SK-N-MC (cell line): ENCODE results near the gene CHMP4B.

Source experiments
- DNase-seq: peaks from one replicate; pipeline ENCODE4 v3.0.0-alpha.2; 2011; ENCODE audit warnings: low read depth, low spot score
- H3K27ac ChIP-seq: fragments of 200-600 bp; sonication (generic); 2 replicates; pipeline ENCODE4 v1.5.1; 2016; ENCODE audit warnings: mixed run types
- H3K36me3 ChIP-seq: fragments of 200-600 bp; sonication (generic); 2 replicates; pipeline ENCODE4 v1.6.1; 2017; ENCODE audit warnings: antibody characterized with exemption, low read length, mixed read lengths; ENCODE audit not compliant: insufficient read depth
- H3K4me3 ChIP-seq: fragments of 200-600 bp; sonication (generic); 2 replicates; pipeline ENCODE4 v1.5.1; 2016
- H3K9ac ChIP-seq: fragments of 200-600 bp; sonication (generic); 2 replicates; pipeline ENCODE4 v1.8.0; 2017; ENCODE audit warnings: mixed run types, mixed read lengths; ENCODE audit not compliant: insufficient read length
- H3K9me3 ChIP-seq: fragments of 200-600 bp; sonication (generic); 2 replicates; pipeline ENCODE4 v1.6.1; 2017; ENCODE audit warnings: low read depth, mild to moderate bottlenecking, antibody characterized with exemption, low read length, moderate library complexity, mixed read lengths
- EZH2 ChIP-seq: fragments of 200-600 bp; sonication (generic); IDR thresholded peaks from one replicate; pipeline ENCODE4 v1.6.1; 2017; ENCODE audit warnings: antibody characterized with exemption
- FOXP2 ChIP-seq: optimal IDR thresholded peaks from 2 replicates; pipeline ENCODE3; 2011; ENCODE audit warnings: mild to moderate bottlenecking, moderate library complexity; ENCODE audit not compliant: insufficient read depth; ENCODE audit errors: extremely low read length, control extremely low read depth
- POLR2AphosphoS5 ChIP-seq: IDR thresholded peaks from 2 replicates; pipeline ENCODE4 v1.6.1; 2012; ENCODE audit warnings: mild to moderate bottlenecking, low read depth, low read length, borderline replicate concordance

The CHMP4B gene

DNA sequence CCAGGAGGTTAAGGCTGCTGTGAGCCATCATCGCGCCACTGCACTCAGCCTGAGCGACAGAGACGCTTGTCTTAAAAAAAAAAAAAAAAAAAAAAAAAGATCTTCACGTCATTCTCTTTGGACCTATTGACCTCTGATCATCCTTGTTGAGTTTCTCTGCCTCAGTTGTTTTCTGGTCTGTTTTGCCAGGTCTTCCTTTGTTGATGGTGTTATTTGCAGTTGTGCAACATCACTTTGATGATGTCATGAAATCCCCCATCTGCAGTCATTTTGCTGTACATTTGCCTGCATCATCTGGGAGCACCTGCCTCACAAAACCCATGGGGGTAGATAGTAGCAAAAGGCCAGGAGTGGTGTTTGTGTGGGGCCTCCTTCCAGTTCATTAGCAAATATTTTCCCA, 39.2 kb upstream of the CHMP4B start:
- Histone ChIP-seq H3K4me3 (no peak overlapping the region), H3K9ac (no peak overlapping the region), H3K9me3 (no peaks in the 10 kb centered on the region), H3K27ac (no peak overlapping the region), H3K36me3 (no peaks in the 10 kb centered on the region)
- TF ChIP-seq FOXP2 (no peak), POLR2AphosphoS5 (no peak), EZH2 (no peak)
- DNase-seq = no peak

GRCh38 chr20:33772439-33772838, 38.7 kb upstream of the CHMP4B start:
- Histone ChIP-seq H3K36me3 (no peaks in the 10 kb centered on the region), H3K9me3 (no peaks in the 10 kb centered on the region), H3K27ac (no peak overlapping the region), H3K4me3 (no peak overlapping the region), H3K9ac (no peak overlapping the region)
- no peak for DNase-seq
- TF ChIP-seq FOXP2 (no peak), POLR2AphosphoS5 (no peak), EZH2 (no peak)

DNA sequence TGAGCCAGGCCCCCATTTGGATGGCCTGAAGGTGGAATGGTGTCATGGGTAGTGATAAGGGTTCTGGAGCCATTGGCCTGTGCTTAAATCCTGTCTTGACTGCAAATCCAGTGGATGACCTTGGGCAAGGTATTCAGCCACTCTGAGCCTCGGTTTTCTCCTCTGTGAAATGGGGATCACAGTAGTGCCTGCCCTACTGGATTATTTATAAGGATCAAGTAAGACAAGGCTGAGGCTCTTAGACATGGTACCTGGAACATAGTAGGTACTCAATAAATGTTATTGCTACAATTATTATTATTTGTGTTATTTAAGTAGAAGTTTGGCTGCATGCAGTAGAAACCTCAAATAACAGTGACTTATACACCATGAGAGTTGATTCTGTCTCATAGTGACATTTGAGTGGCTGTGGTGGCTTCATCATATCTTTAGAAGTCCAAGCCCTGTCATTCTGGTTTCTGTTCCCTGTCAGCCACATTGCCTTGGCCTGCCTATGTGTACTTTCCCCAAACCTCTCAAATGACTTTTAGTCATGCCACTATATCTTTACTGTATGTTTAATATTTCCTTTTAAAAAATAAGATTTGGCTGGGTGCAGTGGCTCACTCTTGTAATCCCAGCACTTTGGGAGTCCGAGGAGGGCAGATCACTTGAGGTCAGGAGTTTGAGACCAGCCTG, 37.6 kb upstream of the CHMP4B start:
- H3K27ac ChIP-seq = no peak overlapping the region

GRCh38 chr20:33777816-33778215, 33.3 kb upstream of the CHMP4B start:
- H3K9ac ChIP-seq = no peak overlapping the region
- no peak overlapping the region for H3K4me3 ChIP-seq
- no peaks in the 10 kb centered on the region for H3K36me3 ChIP-seq
- DNase-seq = no peak
- H3K27ac ChIP-seq = no peak overlapping the region
- TF ChIP-seq FOXP2 (no peak), EZH2 (no peak), POLR2AphosphoS5 (no peak)
- H3K9me3 ChIP-seq = no peaks in the 10 kb centered on the region

More for the DNA sequence above, 37.6 kb upstream of the CHMP4B start:
- Histone ChIP-seq H3K9ac (no peak overlapping the region), H3K4me3 (no peak overlapping the region), H3K9me3 (no peaks in the 10 kb centered on the region), H3K36me3 (no peaks in the 10 kb centered on the region)
- DNase-seq = no peak
- TF ChIP-seq POLR2AphosphoS5 (no peak), FOXP2 (no peak), EZH2 (no peak)

- DNase-seq = no peak
- H3K27ac ChIP-seq = no peak overlapping the region
- H3K36me3 ChIP-seq = no peaks in the 10 kb centered on the region
- no peak overlapping the region for H3K4me3 ChIP-seq
- no peak overlapping the region for H3K9ac ChIP-seq
- H3K9me3 ChIP-seq = no peaks in the 10 kb centered on the region
- TF ChIP-seq FOXP2 = no peak
- TF ChIP-seq POLR2AphosphoS5 = no peak
- no peak for TF ChIP-seq EZH2
These were observed 30.0 kb upstream of the CHMP4B start for GRCh38 chr20:33781133-33781532.

DNA sequence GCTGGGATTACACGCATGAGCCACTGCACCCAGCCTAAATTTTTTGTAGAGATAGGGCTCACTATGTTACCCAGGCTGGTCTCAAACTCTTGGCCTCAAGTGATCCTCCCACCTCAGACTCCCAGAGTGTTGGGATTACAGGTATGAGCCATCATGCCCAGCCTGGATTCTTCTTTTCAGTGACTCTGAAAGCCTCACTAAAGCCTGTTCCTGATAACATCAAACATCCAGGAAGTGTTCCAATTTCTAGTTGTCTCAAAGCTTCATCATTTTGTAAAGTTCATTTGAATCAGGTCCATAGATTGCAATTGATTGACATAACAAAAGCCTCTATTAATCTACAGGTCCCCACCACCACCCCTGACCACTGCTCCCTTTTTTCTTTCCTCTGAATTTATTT, 29.2 kb upstream of the CHMP4B start:
- no peak overlapping the region for H3K9ac ChIP-seq
- TF ChIP-seq POLR2AphosphoS5 = no peak
- TF ChIP-seq EZH2 = no peak
- no peak for TF ChIP-seq FOXP2
- DNase-seq = no peak
- no peak overlapping the region for H3K4me3 ChIP-seq
- H3K27ac ChIP-seq = no peak overlapping the region
- no peaks in the 10 kb centered on the region for H3K9me3 ChIP-seq
- H3K36me3 ChIP-seq = no peaks in the 10 kb centered on the region

GRCh38 chr20:33783256-33783655, 27.9 kb upstream of the CHMP4B start:
- no peak for TF ChIP-seq EZH2
- no peak for TF ChIP-seq FOXP2
- TF ChIP-seq POLR2AphosphoS5 = no peak
- no peak overlapping the region for H3K9ac ChIP-seq
- no peak for DNase-seq
- no peaks in the 10 kb centered on the region for H3K9me3 ChIP-seq
- no peak overlapping the region for H3K27ac ChIP-seq
- no peak overlapping the region for H3K4me3 ChIP-seq
- H3K36me3 ChIP-seq = no peaks in the 10 kb centered on the region

DNA sequence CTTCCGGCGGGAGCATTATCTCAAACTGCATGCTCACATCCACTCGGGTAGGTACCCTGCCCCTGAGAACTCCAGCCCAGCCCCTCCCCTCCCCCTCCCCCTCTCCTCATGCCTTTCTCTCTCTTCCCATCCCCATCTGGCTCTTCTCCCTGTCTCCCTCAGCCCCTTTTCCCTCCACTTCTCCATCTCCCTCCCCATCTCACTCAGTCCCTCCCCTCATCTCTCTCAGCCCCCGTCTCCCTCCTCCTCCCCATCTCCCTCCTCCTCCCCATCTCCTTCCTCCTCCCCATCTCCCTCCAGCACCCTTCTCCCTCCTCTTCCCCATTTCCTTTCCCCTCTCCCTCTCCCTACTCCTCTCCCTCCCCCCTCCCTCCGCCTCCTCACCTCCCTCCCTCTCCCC, 27.3 kb upstream of the CHMP4B start:
- no peak overlapping the region for H3K4me3 ChIP-seq
- H3K9ac ChIP-seq = no peak overlapping the region

GRCh38 chr20:33784225-33784624, 26.9 kb upstream of the CHMP4B start:
- no peak for DNase-seq
- TF ChIP-seq EZH2 (no peak), FOXP2 (no peak), POLR2AphosphoS5 (no peak)
- Histone ChIP-seq H3K4me3 (no peak overlapping the region), H3K36me3 (no peaks in the 10 kb centered on the region), H3K9ac (no peak overlapping the region), H3K9me3 (no peaks in the 10 kb centered on the region), H3K27ac (no peak overlapping the region)

More for the DNA sequence above, 27.3 kb upstream of the CHMP4B start:
- no peak for TF ChIP-seq FOXP2
- TF ChIP-seq EZH2 = no peak
- no peak for TF ChIP-seq POLR2AphosphoS5
- H3K36me3 ChIP-seq = no peaks in the 10 kb centered on the region
- no peaks in the 10 kb centered on the region for H3K9me3 ChIP-seq
- no peak for DNase-seq
- H3K27ac ChIP-seq = no peak overlapping the region
